A549 treated with AZD9567 at 1 μM for 4 hours (cell line): ENCODE data around the gene SEMA3F. TPM values are rescaled to one million over a fixed set of nuclear protein-coding genes. Genes with fewer than 3 reads are reported as not detected.

Experiments used
- total RNA-seq: library from RNA; stranded (reverse); fragments of 200-300 nt; extraction: Qiagen RNA extraction; gene quantifications from 5 replicates; pipeline ENCODE4 v1.2.3, GENCODE V29; 2022; ENCODE audit not compliant: insufficient read depth

SEMA3F gene
- total RNA-seq, result 9.3 to 14.6 TPM (median 13.9 TPM) in 5 replicates

GRCh38 chr3:50154840-50155490 is at the start of gene SEMA3F:
TSS of gene SEMA3F (plus strand) at chr3:50155324. CDS start at chr3:50159623, 4,299 bp downstream.

GRCh38 chr3:50190936-50191660 is 36.0 kb downstream of the SEMA3F start, which contains the start of gene GNAT1:
TSS of gene GNAT1 (plus strand) at chr3:50191610. CDS start at chr3:50191726, 116 bp downstream.

GRCh38 chr3:50204804-50205412 is 49.8 kb downstream of the SEMA3F start, which contains the start of gene SLC38A3:
TSS of gene SLC38A3 (plus strand) at chr3:50205271. CDS start at chr3:50214200, 8,929 bp downstream.

GRCh38 chr3:50235716-50236483 is 80.8 kb downstream of the SEMA3F start, which contains the start of gene GNAI2:
TSS of gene GNAI2 (plus strand) at chr3:50236204. CDS start at chr3:50236336, 132 bp downstream.

Other genes starting within 250 kb of the SEMA3F start
- 4.1 to 8.2 TPM (median 7.6 TPM) in 5 replicates for gene MON1A, start 225.5 kb upstream of the SEMA3F start, total RNA-seq
- gene RBM6, start 215.2 kb upstream of the SEMA3F start, total RNA-seq, result 26.3 to 28.9 TPM (median 28.0 TPM) in 5 replicates
- 24.9 to 39.4 TPM (median 39.0 TPM) in 5 replicates for gene RBM5, start 66.4 kb upstream of the SEMA3F start, total RNA-seq
- not detected in 5 replicates for gene GNAT1, start 36.3 kb downstream of the SEMA3F start, total RNA-seq
- gene SLC38A3, start 49.9 kb downstream of the SEMA3F start, total RNA-seq, result 0.05 to 0.09 TPM in 2 of 5 replicates, not detected in the others
- 37.0 to 49.5 TPM (median 48.2 TPM) in 5 replicates for gene GNAI2, start 80.9 kb downstream of the SEMA3F start, total RNA-seq
- 6.3 to 12.7 TPM (median 6.7 TPM) in 5 replicates for gene SEMA3B, start 113.8 kb downstream of the SEMA3F start, total RNA-seq
- gene LSMEM2, start 123.8 kb downstream of the SEMA3F start, total RNA-seq, result 0.07 to 0.08 TPM (median 0.07 TPM) in 4 of 5 replicates, not detected in the other
- gene IFRD2, start 137.1 kb downstream of the SEMA3F start, total RNA-seq, result 64.7 to 88.5 TPM (median 84.1 TPM) in 5 replicates
- 6.8 to 10.1 TPM (median 8.3 TPM) in 5 replicates for gene HYAL3, start 144.1 kb downstream of the SEMA3F start, total RNA-seq
- gene NAA80, start 144.1 kb downstream of the SEMA3F start, total RNA-seq, result 4.3 to 8.6 TPM (median 8.3 TPM) in 5 replicates
- 0.40 to 0.48 TPM (median 0.46 TPM) in 4 of 5 replicates, not detected in the other for gene HYAL1, start 148.2 kb downstream of the SEMA3F start, total RNA-seq
- gene HYAL2, start 167.4 kb downstream of the SEMA3F start, total RNA-seq, result 26.8 to 33.6 TPM (median 30.4 TPM) in 5 replicates
- gene TUSC2, start 172.9 kb downstream of the SEMA3F start, total RNA-seq, result 19.8 to 39.8 TPM (median 36.5 TPM) in 5 replicates
- gene RASSF1, start 185.5 kb downstream of the SEMA3F start, total RNA-seq, result 14.4 to 22.0 TPM (median 21.2 TPM) in 5 replicates
- 0.86 to 1.5 TPM (median 1.2 TPM) in 4 of 5 replicates, not detected in the other for gene ZMYND10, start 190.4 kb downstream of the SEMA3F start, total RNA-seq
- gene NPRL2, start 195.5 kb downstream of the SEMA3F start, total RNA-seq, result 13.4 to 15.4 TPM (median 14.4 TPM) in 5 replicates
- 15.1 to 22.0 TPM (median 20.1 TPM) in 5 replicates for gene CYB561D2, start 195.5 kb downstream of the SEMA3F start, total RNA-seq
- gene TMEM115, start 204.2 kb downstream of the SEMA3F start, total RNA-seq, result 33.9 to 47.2 TPM (median 45.6 TPM) in 5 replicates